ENCODE results near the gene SAMD10.
"Not testable (repeated sequence)": the region's sequence is repeated elsewhere in the genome, so short reads cannot be mapped to it uniquely, and the experiment has no call there.

SAMD10 gene

DNA sequence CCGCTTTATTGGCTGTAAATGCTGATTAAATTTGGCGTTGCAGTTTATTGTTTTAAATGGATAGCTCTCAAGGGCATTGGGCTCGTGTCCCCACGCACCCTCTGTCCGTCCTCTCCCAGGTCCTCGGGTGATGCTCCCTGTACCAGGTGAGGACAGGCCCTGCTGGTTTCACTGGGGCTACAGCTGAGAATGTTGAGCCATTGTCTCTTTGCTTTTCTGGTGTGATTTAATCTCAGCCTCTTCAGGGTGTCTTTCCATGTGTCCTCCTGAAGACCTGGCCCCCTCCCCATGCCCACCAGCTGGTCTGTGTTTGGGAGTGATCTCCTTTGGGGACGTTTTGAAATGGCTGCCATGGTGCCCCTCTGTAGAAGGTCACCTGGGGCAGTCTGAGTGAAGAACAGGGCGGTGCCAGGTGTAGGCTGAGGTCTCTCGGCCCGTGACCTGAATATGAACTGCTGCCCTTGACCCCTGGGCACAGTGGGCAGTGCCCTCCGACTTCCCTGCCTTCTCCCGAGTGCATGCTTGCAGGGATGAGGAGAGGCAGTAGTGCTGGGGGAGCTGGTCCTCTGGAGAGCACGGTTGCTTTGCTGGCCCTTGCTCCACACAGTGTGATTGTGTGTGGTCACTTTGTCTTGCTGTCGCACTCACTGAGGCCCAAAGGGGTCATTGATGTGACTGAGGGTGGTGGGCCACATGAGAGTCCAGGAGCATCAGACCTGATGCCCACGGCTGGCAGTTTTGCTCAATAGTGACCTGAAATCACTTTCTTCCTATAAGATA, 44.1 kb upstream of the SAMD10 start:
- Histone ChIP-seq H3K27me3 (ENCODE audit: insufficient read depth, low read length, poor library complexity) (no peaks in the 10 kb centered on the region), H4K8ac (ENCODE audit: low read depth, low read length) (no peak overlapping the region), H3K4me1 (ENCODE audit: control insufficient read depth, low read depth, low read length) (no peaks in the 10 kb centered on the region), H3K4me3 (ENCODE audit: low read length) (no peak overlapping the region), H2BK5ac (ENCODE audit: low read length) (no peak overlapping the region), H3K9ac (ENCODE audit: low read length) (no peak overlapping the region), H3K18ac (ENCODE audit: low read length) (no peak overlapping the region), H3K27ac (ENCODE audit: low read depth, low read length) (no peak overlapping the region), H3K23ac (ENCODE audit: low read length) (no peak overlapping the region), H2BK15ac (replicated peaks; ENCODE audit: low read depth) (no peak overlapping the region), H3K4me2 (ENCODE audit: low read length) (no peak overlapping the region), H3K56ac (ENCODE audit: low read length) (no peak overlapping the region), H3K36me3 (ENCODE audit: control insufficient read depth, insufficient read depth, low read length) (peaks cover 24% of the 10 kb centered on the region), H3K79me2 (ENCODE audit: control insufficient read depth, insufficient read depth, low read length) (no peaks in the 10 kb centered on the region), H4K5ac (ENCODE audit: low read length) (no peak overlapping the region), H2BK120ac (ENCODE audit: low read depth, low read length) (no peak overlapping the region), H3K4ac (ENCODE audit: low read depth, low read length) (no peak overlapping the region), H3K79me1 (ENCODE audit: low read length) (no peaks in the 10 kb centered on the region), H2AK5ac (ENCODE audit: low read length) (no peak overlapping the region)
- no peak for DNase-seq
- no CpG with 5 or more reads among the region's 15 CpGs for WGBS (ENCODE audit: extremely low coverage, insufficient coverage, low lambda C conversion rate)

DNA sequence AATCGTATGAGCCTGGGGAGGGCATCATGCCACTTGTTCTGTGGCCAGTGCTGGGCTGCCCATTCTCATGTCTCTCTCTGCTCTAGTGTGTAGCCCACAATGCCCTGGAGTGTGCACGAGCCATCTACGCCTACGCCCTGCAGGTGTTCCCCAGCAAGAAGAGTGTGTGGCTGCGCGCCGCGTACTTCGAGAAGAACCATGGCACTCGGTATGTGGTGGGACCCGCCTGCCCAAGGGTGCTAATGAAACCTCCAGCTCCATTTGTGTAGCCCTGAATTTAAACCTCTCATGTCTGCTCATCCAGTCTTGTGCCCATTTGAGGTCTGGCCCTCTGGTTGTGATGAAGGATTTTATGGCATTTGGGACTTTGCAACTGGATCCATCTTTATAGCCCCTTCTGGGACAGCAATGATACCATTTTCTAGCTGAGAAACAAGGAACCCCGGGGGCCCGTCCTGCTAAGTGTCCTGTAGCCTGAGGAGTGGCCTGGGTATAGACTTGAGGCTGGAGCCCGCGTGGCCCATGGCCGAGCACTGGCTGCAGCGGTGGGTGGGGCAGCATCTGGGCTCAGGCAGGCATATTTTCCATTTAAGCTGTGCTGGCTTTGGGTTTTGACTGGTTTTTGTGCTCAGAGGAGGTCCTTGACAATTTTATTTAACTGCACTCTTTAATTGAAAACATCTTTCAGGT, 43.4 kb upstream of the SAMD10 start:
- Histone ChIP-seq H4K5ac (ENCODE audit: low read length) (no peak overlapping the region), H3K23ac (ENCODE audit: low read length) (no peak overlapping the region)

DNA sequence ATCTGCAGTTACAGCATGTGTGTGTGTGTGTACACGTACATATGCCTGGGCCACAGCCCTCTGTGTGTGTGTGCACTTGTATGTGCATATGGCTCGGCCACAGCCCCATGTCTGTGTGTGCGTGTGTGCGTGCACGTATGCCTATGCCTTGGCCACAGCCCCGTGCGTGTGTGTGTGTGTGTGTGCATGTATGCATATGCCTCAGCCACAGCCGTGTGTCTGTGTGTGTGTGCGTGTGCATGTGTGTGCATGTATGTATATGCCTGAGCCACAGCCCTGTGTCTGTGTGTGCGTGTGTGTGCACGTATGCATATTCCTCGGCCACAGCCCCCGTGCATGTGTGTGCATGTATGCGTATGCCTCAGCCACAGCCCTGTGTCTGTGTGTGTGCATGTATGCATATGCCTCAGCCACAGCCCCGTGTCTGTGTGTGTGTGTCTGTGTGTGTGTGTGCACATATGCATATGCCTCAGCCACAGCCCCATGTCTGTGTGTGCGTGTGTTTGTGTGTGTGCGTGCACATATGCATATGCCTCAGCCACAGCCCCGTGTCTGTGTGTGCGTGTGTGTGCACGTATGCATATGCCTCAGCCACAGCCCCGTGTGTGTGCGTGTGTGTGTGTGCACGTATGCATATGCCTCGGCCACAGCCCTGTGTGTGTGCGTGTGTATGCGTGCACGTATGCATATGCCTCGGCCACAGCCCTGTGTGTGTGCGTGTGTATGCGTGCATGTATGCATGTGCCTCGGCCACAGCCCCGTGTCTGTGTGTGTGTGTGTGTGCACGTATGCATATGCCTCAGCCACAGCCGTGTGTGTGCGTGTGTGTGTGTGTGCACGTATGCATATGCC, 41.9 kb upstream of the SAMD10 start:
- Histone ChIP-seq H3K36me3 (ENCODE audit: control insufficient read depth, insufficient read depth, low read length) (peaks cover 17% of the 10 kb centered on the region), H2AK5ac (ENCODE audit: low read length) (no peak overlapping the region)
- DNase-seq = no peak

More for the DNA sequence above, 43.4 kb upstream of the SAMD10 start:
- Histone ChIP-seq H3K4ac (ENCODE audit: low read depth, low read length) (no peak overlapping the region), H3K27ac (ENCODE audit: low read depth, low read length) (no peak overlapping the region), H4K8ac (ENCODE audit: low read depth, low read length) (no peak overlapping the region), H3K4me1 (ENCODE audit: control insufficient read depth, low read depth, low read length) (no peaks in the 10 kb centered on the region), H3K27me3 (ENCODE audit: insufficient read depth, low read length, poor library complexity) (no peaks in the 10 kb centered on the region), H3K56ac (ENCODE audit: low read length) (no peak overlapping the region), H3K4me3 (ENCODE audit: low read length) (no peak overlapping the region), H2AK5ac (ENCODE audit: low read length) (no peak overlapping the region), H3K79me2 (ENCODE audit: control insufficient read depth, insufficient read depth, low read length) (no peaks in the 10 kb centered on the region), H2BK5ac (ENCODE audit: low read length) (no peak overlapping the region), H3K9ac (ENCODE audit: low read length) (no peak overlapping the region), H3K4me2 (ENCODE audit: low read length) (no peak overlapping the region), H2BK15ac (replicated peaks; ENCODE audit: low read depth) (no peak overlapping the region), H3K36me3 (ENCODE audit: control insufficient read depth, insufficient read depth, low read length) (peaks cover 24% of the 10 kb centered on the region), H2BK120ac (ENCODE audit: low read depth, low read length) (no peak overlapping the region), H3K18ac (ENCODE audit: low read length) (no peak overlapping the region), H3K79me1 (ENCODE audit: low read length) (no peaks in the 10 kb centered on the region)
- no peak for DNase-seq
- no CpG with 5 or more reads among the region's 17 CpGs for WGBS (ENCODE audit: extremely low coverage, insufficient coverage, low lambda C conversion rate)

DNA sequence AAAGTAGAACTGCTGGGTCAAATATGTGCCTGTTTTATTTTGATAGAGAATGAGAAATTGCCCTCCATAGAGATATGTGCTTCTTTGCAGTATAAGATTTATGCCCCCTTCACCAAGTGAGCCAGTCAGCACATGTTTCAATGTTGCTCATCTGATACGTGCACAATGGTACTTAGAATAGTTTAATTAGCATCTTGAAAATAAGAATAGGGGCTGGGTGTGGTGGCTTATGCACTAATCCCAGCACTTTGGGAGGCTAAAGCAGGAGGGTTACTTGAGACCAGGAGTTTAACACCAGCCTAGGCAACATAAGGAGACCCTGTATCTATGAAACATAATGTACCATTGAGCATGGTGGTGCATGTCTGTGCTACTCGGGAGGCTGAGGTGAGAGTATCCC, 36.2 kb upstream of the SAMD10 start:
- no peaks in the 10 kb centered on the region for H3K27me3 ChIP-seq (ENCODE audit: insufficient read depth, low read length, poor library complexity)
- H4K8ac ChIP-seq (ENCODE audit: low read depth, low read length) = no peak overlapping the region
- H2BK15ac ChIP-seq (replicated peaks; ENCODE audit: low read depth) = no peak overlapping the region
- no peak overlapping the region for H3K4ac ChIP-seq (ENCODE audit: low read depth, low read length)
- H3K4me2 ChIP-seq (ENCODE audit: low read length) = no peak overlapping the region
- H3K36me3 ChIP-seq (ENCODE audit: control insufficient read depth, insufficient read depth, low read length) = peaks cover 18% of the 10 kb centered on the region
- no peak overlapping the region for H4K5ac ChIP-seq (ENCODE audit: low read length)
- no peak overlapping the region for H3K23ac ChIP-seq (ENCODE audit: low read length)
- H3K4me1 ChIP-seq (ENCODE audit: control insufficient read depth, low read depth, low read length) = no peaks in the 10 kb centered on the region
- DNase-seq = no peak
- H2AK5ac ChIP-seq (ENCODE audit: low read length) = no peak overlapping the region
- peaks cover 2% of the 10 kb centered on the region for H3K79me1 ChIP-seq (ENCODE audit: low read length)
- no CpG with 5 or more reads among the region's 2 CpGs for WGBS (ENCODE audit: extremely low coverage, insufficient coverage, low lambda C conversion rate)
- no peak overlapping the region for H2BK5ac ChIP-seq (ENCODE audit: low read length)
- H3K27ac ChIP-seq (ENCODE audit: low read depth, low read length) = no peak overlapping the region
- no peak overlapping the region for H3K18ac ChIP-seq (ENCODE audit: low read length)
- no peaks in the 10 kb centered on the region for H3K79me2 ChIP-seq (ENCODE audit: control insufficient read depth, insufficient read depth, low read length)
- H3K56ac ChIP-seq (ENCODE audit: low read length) = no peak overlapping the region
- no peak overlapping the region for H3K9ac ChIP-seq (ENCODE audit: low read length)
- no peak overlapping the region for H2BK120ac ChIP-seq (ENCODE audit: low read depth, low read length)
- H3K4me3 ChIP-seq (ENCODE audit: low read length) = no peak overlapping the region

More for the DNA sequence above, 41.9 kb upstream of the SAMD10 start:
- Histone ChIP-seq H4K5ac (ENCODE audit: low read length) (no peak overlapping the region), H3K18ac (ENCODE audit: low read length) (no peak overlapping the region), H2BK5ac (ENCODE audit: low read length) (no peak overlapping the region), H3K56ac (ENCODE audit: low read length) (no peak overlapping the region), H3K23ac (ENCODE audit: low read length) (no peak overlapping the region), H2BK120ac (ENCODE audit: low read depth, low read length) (no peak overlapping the region), H3K4me2 (ENCODE audit: low read length) (no peak overlapping the region), H4K8ac (ENCODE audit: low read depth, low read length) (no peak overlapping the region), H3K27ac (ENCODE audit: low read depth, low read length) (no peak overlapping the region), H3K79me2 (ENCODE audit: control insufficient read depth, insufficient read depth, low read length) (no peaks in the 10 kb centered on the region), H3K79me1 (ENCODE audit: low read length) (no peaks in the 10 kb centered on the region), H3K27me3 (ENCODE audit: insufficient read depth, low read length, poor library complexity) (no peaks in the 10 kb centered on the region), H2BK15ac (replicated peaks; ENCODE audit: low read depth) (no peak overlapping the region), H3K4me3 (ENCODE audit: low read length) (no peak overlapping the region), H3K4me1 (ENCODE audit: control insufficient read depth, low read depth, low read length) (no peaks in the 10 kb centered on the region), H3K4ac (ENCODE audit: low read depth, low read length) (no peak overlapping the region), H3K9ac (ENCODE audit: low read length) (no peak overlapping the region)
- WGBS (ENCODE audit: extremely low coverage, insufficient coverage, low lambda C conversion rate) = no CpG with 5 or more reads among the region's 36 CpGs

DNA sequence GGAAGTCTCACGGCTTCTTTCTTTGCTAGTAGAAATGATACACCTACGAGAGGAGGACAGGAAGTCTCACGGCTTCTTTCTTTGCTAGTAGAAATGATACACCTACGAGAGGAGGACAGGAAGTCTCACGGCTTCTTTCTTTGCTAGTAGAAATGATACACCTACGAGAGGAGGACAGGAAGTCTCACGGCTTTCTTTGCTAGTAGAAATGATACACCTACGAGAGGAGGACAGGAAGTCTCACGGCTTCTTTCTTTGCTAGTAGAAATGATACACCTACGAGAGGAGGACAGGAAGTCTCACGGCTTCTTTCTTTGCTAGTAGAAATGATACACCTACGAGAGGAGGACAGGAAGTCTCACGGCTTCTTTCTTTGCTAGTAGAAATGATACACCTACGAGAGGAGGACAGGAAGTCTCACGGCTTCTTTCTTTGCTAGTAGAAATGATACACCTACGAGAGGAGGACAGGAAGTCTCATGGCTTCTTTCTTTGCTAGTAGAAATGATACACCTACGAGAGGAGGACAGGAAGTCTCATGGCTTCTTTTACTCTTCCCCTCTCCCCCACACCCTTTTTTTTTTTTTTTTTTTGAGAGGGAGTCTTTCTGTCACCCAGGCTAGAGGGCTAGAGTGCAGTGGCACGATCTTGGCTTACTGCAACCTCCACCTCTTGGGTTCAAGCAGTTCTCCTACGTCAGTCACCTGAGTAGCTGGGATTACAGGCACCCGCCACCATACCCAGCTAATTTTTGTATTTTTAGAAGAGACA, 33.1 kb upstream of the SAMD10 start:
- H3K4me3 ChIP-seq (ENCODE audit: low read length) = not testable (repeated sequence)
- H3K36me3 ChIP-seq (ENCODE audit: control insufficient read depth, insufficient read depth, low read length) = peaks cover 19% of the 10 kb centered on the region

More for the DNA sequence above, 33.1 kb upstream of the SAMD10 start:
- not testable (repeated sequence) for H3K27me3 ChIP-seq (ENCODE audit: insufficient read depth, low read length, poor library complexity); H3K56ac ChIP-seq (ENCODE audit: low read length); H4K5ac ChIP-seq (ENCODE audit: low read length); H2AK5ac ChIP-seq (ENCODE audit: low read length); H3K9ac ChIP-seq (ENCODE audit: low read length); H3K79me1 ChIP-seq (ENCODE audit: low read length); H3K4ac ChIP-seq (ENCODE audit: low read depth, low read length); H3K79me2 ChIP-seq (ENCODE audit: control insufficient read depth, insufficient read depth, low read length); H3K4me1 ChIP-seq (ENCODE audit: control insufficient read depth, low read depth, low read length); H3K18ac ChIP-seq (ENCODE audit: low read length); H2BK15ac ChIP-seq (replicated peaks; ENCODE audit: low read depth); DNase-seq; H2BK120ac ChIP-seq (ENCODE audit: low read depth, low read length); H3K27ac ChIP-seq (ENCODE audit: low read depth, low read length); H4K8ac ChIP-seq (ENCODE audit: low read depth, low read length); H2BK5ac ChIP-seq (ENCODE audit: low read length); H3K4me2 ChIP-seq (ENCODE audit: low read length); H3K23ac ChIP-seq (ENCODE audit: low read length)
- no CpG with 5 or more reads among the region's 20 CpGs for WGBS (ENCODE audit: extremely low coverage, insufficient coverage, low lambda C conversion rate)

All from mesendoderm (in vitro differentiated cells).